ENCODE data around the gene TRAF4. TPM values are rescaled to one million over a fixed set of nuclear protein-coding genes. Genes with fewer than 3 reads are reported as not detected.
"Not testable (repeated sequence)": the region's sequence is repeated elsewhere in the genome, so short reads cannot be mapped to it uniquely, and the experiment has no call there.

The TRAF4 gene
- polyA plus RNA-seq, 1 donor (not counting 4 experiments of a cell fraction or from before 2014, with no cell fraction given), result 57.3 TPM

- no peaks in the 10 kb centered on the region for H3K9me3 ChIP-seq (ENCODE audit: control insufficient read depth, low read depth, low read length)
- H3K4me2 ChIP-seq (ENCODE audit: control insufficient read depth, extremely low read depth, insufficient read depth, low read depth, low read length), result no peak overlapping the region
- H3K79me2 ChIP-seq (ENCODE audit: control insufficient read depth, insufficient read depth, low read length), result peaks cover 90% of the 10 kb centered on the region
- dilution Hi-C loops (cut with MboI; ENCODE audit: extremely low pct_ligation_motif_present, low sequenced_read_pairs), result no loop called here
- no peak overlapping the region for H2AFZ ChIP-seq (ENCODE audit: control insufficient read depth, low read length)
- H3K9ac ChIP-seq (ENCODE audit: control insufficient read depth, extremely low read depth, insufficient read depth, low read length), result no peak overlapping the region
- no peak for DNase-seq (ENCODE audit: low read depth, low spot score)
- FAIRE-seq, result no peak
- H3K27ac ChIP-seq (ENCODE audit: control insufficient read depth, insufficient read depth, low read length), result no peak overlapping the region
- peaks cover 3 to 11% of the 10 kb centered on the region in 2 experiments for H3K36me3 ChIP-seq (ENCODE audit: control insufficient read depth in 2 of 2, extremely low read depth in 1 of 2, insufficient read depth in 2 of 2, low read length in 2 of 2)
- H4K20me1 ChIP-seq (ENCODE audit: control insufficient read depth, extremely low read depth, insufficient read depth, low read length), result peaks cover 3% of the 10 kb centered on the region
- H3K4me3 ChIP-seq (ENCODE audit: control insufficient read depth in 2 of 3, extremely low read depth in 1 of 3, insufficient read depth in 2 of 3, low read depth in 1 of 3, low read length in 3 of 3), result no peak overlapping the region
- no peaks in the 10 kb centered on the region for H3K27me3 ChIP-seq (ENCODE audit: control insufficient read depth, extremely low read depth, insufficient read depth, low read length)
- no peaks in the 10 kb centered on the region for H3K9me1 ChIP-seq (ENCODE audit: control insufficient read depth, extremely low read depth, insufficient read depth, low read length)
- H3K4me1 ChIP-seq (ENCODE audit: control insufficient read depth, extremely low read depth, insufficient read depth, low read length), result no peaks in the 10 kb centered on the region
- TF ChIP-seq CTCF (optimal IDR thresholded peaks at IDR 0.05 in 1 of 3, IDR thresholded peaks at IDR 0.05 in 1 of 3, conservative IDR thresholded peaks at IDR 0.05 in 1 of 3; ENCODE audit: extremely low read depth in 1 of 3, insufficient read depth in 2 of 3, low read length in 3 of 3), result no peak
Observed at GRCh38 chr17:28792877-28793661, 49.3 kb downstream of the TRAF4 start.

- H3K4me1 ChIP-seq (ENCODE audit: control insufficient read depth, extremely low read depth, insufficient read depth, low read length); H3K9me3 ChIP-seq (ENCODE audit: control insufficient read depth, low read depth, low read length); H3K4me3 ChIP-seq (ENCODE audit: control insufficient read depth in 2 of 3, extremely low read depth in 1 of 3, insufficient read depth in 2 of 3, low read depth in 1 of 3, low read length in 3 of 3); H3K9me1 ChIP-seq (ENCODE audit: control insufficient read depth, extremely low read depth, insufficient read depth, low read length); FAIRE-seq; H2AFZ ChIP-seq (ENCODE audit: control insufficient read depth, low read length); H3K4me2 ChIP-seq (ENCODE audit: control insufficient read depth, extremely low read depth, insufficient read depth, low read depth, low read length); dilution Hi-C loops (cut with MboI; ENCODE audit: extremely low pct_ligation_motif_present, low sequenced_read_pairs); H4K20me1 ChIP-seq (ENCODE audit: control insufficient read depth, extremely low read depth, insufficient read depth, low read length); H3K27me3 ChIP-seq (ENCODE audit: control insufficient read depth, extremely low read depth, insufficient read depth, low read length); DNase-seq (ENCODE audit: low read depth, low spot score); H3K9ac ChIP-seq (ENCODE audit: control insufficient read depth, extremely low read depth, insufficient read depth, low read length); H3K27ac ChIP-seq (ENCODE audit: control insufficient read depth, insufficient read depth, low read length): not testable (repeated sequence)
- Histone ChIP-seq H3K79me2 (ENCODE audit: control insufficient read depth, insufficient read depth, low read length) (peaks cover 96% of the 10 kb centered on the region), H3K36me3 (ENCODE audit: control insufficient read depth in 2 of 2, extremely low read depth in 1 of 2, insufficient read depth in 2 of 2, low read length in 2 of 2) (peaks cover 3 to 12% of the 10 kb centered on the region in 2 experiments)
Observed at GRCh38 chr17:28794846-28795441, 51.1 kb downstream of the TRAF4 start.
